ENCODE data around the gene ZNF184. TPM values are rescaled to one million over a fixed set of nuclear protein-coding genes. Genes with fewer than 3 reads are reported as not detected.
A peak's percentile ranks its signal among the peaks of the same experiment; 100 is the strongest.

Gene ZNF184
- total and polyA plus RNA-seq, 9 of the 15 experiments (the other 6 are each of a cell fraction or from before 2014, with no cell fraction given): 7.6 to 22.2 (median 12.8) TPM

GRCh38 chr6:27433714-27434113, 39.2 kb downstream of the ZNF184 start:
- H3K27ac ChIP-seq (ENCODE audit: extremely low read depth, low read depth, low read length): no peak overlapping the region
- H2AFZ ChIP-seq (ENCODE audit: low read depth, low read length): no peak overlapping the region
- H3K9me1 ChIP-seq (ENCODE audit: control insufficient read depth, insufficient read depth, low read length): no peaks in the 10 kb centered on the region
- no peaks in the 10 kb centered on the region for H3K9me3 ChIP-seq (replicated peaks; ENCODE audit: control insufficient read depth, insufficient read depth, low read depth, low read length)
- H3K4me1 ChIP-seq (replicated peaks in 1 of 2; ENCODE audit: control insufficient read depth in 2 of 2, insufficient read depth in 2 of 2, low read length in 2 of 2): no peaks in the 10 kb centered on the region
- no peak overlapping the region for H3K4me2 ChIP-seq (ENCODE audit: insufficient read depth, low read length)
- no TSS peak for BruUV-seq (replicated peaks)
- no peaks in the 10 kb centered on the region for H3K36me3 ChIP-seq (ENCODE audit: control insufficient read depth, insufficient read depth, low read length)
- DNase-seq (ENCODE audit: extremely low read depth in 1 of 4, low spot score in 3 of 4) (no peak), ATAC-seq (no peak), FAIRE-seq (no peak)
- no peaks in the 10 kb centered on the region for H3K79me2 ChIP-seq (ENCODE audit: control insufficient read depth, insufficient read depth, low read length)
- intact Hi-C loops (cut with micrococcal nuclease): no loop called here
- no peak overlapping the region for H3K4me3 ChIP-seq
- CTCF ChIA-PET (ENCODE audit: low intra/inter-chr PET ratio): no interaction called here
- no peak for TF ChIP-seq MAFK (IDR thresholded peaks at IDR 0.05; ENCODE audit: low read length)
- TF ChIP-seq ZNF512 (tag; IDR thresholded peaks at IDR 0.05): peak; percentile 80
- in situ Hi-C loops (cut with MboI): no loop called here
- POLR2A ChIA-PET: no interaction called here
- WGBS (ENCODE audit: insufficient coverage, low coverage, missing lambda C conversion rate): 5% methylated on average over 1 of the region's 1 CpG
- H3K9ac ChIP-seq (ENCODE audit: insufficient read depth in 1 of 2, low read depth in 2 of 2, low read length in 2 of 2): no peak overlapping the region
- H4K20me1 ChIP-seq (replicated peaks; ENCODE audit: control insufficient read depth, insufficient read depth, low read length): no peaks in the 10 kb centered on the region
- H3K27me3 ChIP-seq (ENCODE audit: control insufficient read depth in 2 of 2, insufficient read depth in 2 of 2, low read length in 2 of 2): no peaks in the 10 kb centered on the region

GRCh38 chr6:27428966-27429365, 43.9 kb downstream of the ZNF184 start:
- Histone ChIP-seq H3K36me3 (ENCODE audit: control insufficient read depth, insufficient read depth, low read length) (no peaks in the 10 kb centered on the region), H3K9me1 (ENCODE audit: control insufficient read depth, insufficient read depth, low read length) (no peaks in the 10 kb centered on the region), H3K9me3 (replicated peaks; ENCODE audit: control insufficient read depth, insufficient read depth, low read depth, low read length) (no peaks in the 10 kb centered on the region), H3K9ac (ENCODE audit: insufficient read depth in 1 of 2, low read depth in 2 of 2, low read length in 2 of 2) (no peak overlapping the region), H3K27me3 (ENCODE audit: control insufficient read depth in 2 of 2, insufficient read depth in 2 of 2, low read length in 2 of 2) (no peaks in the 10 kb centered on the region), H3K4me2 (ENCODE audit: insufficient read depth, low read length) (no peak overlapping the region), H3K79me2 (ENCODE audit: control insufficient read depth, insufficient read depth, low read length) (no peaks in the 10 kb centered on the region), H3K27ac (ENCODE audit: extremely low read depth, low read depth, low read length) (no peak overlapping the region), H3K4me1 (replicated peaks in 1 of 2; ENCODE audit: control insufficient read depth in 2 of 2, insufficient read depth in 2 of 2, low read length in 2 of 2) (no peaks in the 10 kb centered on the region), H2AFZ (ENCODE audit: low read depth, low read length) (no peak overlapping the region), H3K4me3 (no peak overlapping the region), H4K20me1 (replicated peaks; ENCODE audit: control insufficient read depth, insufficient read depth, low read length) (no peaks in the 10 kb centered on the region)
- ATAC-seq: no peak
- 5% methylated on average over 2 of the region's 2 CpGs for WGBS (ENCODE audit: insufficient coverage, low coverage, missing lambda C conversion rate)
- ChIA-PET POLR2A (interaction anchor here (0.8 kb wide), 1 partner anchor 22 kb away, joined by 3 read pairs; no protein-coding TSS in a partner anchor), CTCF (ENCODE audit: low intra/inter-chr PET ratio) (no interaction called here)
- FAIRE-seq: no peak
- intact Hi-C loops (cut with micrococcal nuclease): no loop called here
- in situ Hi-C loops (cut with MboI): no loop called here
- DNase-seq (ENCODE audit: extremely low read depth in 1 of 4, low spot score in 3 of 4): no peak
- BruUV-seq (replicated peaks): no TSS peak
- TF ChIP-seq STAT5A (IDR thresholded peaks at IDR 0.05; ENCODE audit: borderline replicate concordance, low read length): no peak
- TF ChIP-seq HMGXB4 (CRISPR knock-in tag; IDR thresholded peaks at IDR 0.05): no peak
- TF ChIP-seq E2F6 (IDR thresholded peaks at IDR 0.05; ENCODE audit: borderline replicate concordance in 1 of 2, extremely low read depth in 1 of 2, insufficient read depth in 1 of 2, insufficient read length in 1 of 2, low read depth in 1 of 2, low read length in 1 of 2, poor library complexity in 1 of 2, severe bottlenecking in 1 of 2): no peak
- TF ChIP-seq L3MBTL2 (IDR thresholded peaks at IDR 0.05): no peak
- TF ChIP-seq TRIM25 (IDR thresholded peaks at IDR 0.05; ENCODE audit: borderline replicate concordance): no peak
- no peak for TF ChIP-seq ZNF354B (CRISPR knock-in tag; IDR thresholded peaks at IDR 0.05)
- no peak for TF ChIP-seq GTF2E2 (tag; IDR thresholded peaks at IDR 0.05)
- TF ChIP-seq HDGF (IDR thresholded peaks at IDR 0.05): no peak
- TF ChIP-seq DNMT1 (IDR thresholded peaks at IDR 0.05): no peak

Data from K562 (cell line).